NOMO-1 treated with dmso at 0.1 percent for 144 hours (cell line): ENCODE data around the gene ZNF511.

Experiments
- DNase-seq: peaks from one replicate; lab custom pipeline; 2025; ENCODE audit not compliant: unreplicated experiment; lab: John Stamatoyannopoulos, UW

ZNF511 gene

GRCh38 chr10:133334503-133335245, 26.0 kb downstream of the ZNF511 start:
- DNase-seq = no peak

- DNase-seq = no peak
Measured at GRCh38 chr10:133335246-133336117, 26.8 kb downstream of the ZNF511 start.

GRCh38 chr10:133336118-133336576, 27.4 kb downstream of the ZNF511 start:
- DNase-seq = no peak

DNA sequence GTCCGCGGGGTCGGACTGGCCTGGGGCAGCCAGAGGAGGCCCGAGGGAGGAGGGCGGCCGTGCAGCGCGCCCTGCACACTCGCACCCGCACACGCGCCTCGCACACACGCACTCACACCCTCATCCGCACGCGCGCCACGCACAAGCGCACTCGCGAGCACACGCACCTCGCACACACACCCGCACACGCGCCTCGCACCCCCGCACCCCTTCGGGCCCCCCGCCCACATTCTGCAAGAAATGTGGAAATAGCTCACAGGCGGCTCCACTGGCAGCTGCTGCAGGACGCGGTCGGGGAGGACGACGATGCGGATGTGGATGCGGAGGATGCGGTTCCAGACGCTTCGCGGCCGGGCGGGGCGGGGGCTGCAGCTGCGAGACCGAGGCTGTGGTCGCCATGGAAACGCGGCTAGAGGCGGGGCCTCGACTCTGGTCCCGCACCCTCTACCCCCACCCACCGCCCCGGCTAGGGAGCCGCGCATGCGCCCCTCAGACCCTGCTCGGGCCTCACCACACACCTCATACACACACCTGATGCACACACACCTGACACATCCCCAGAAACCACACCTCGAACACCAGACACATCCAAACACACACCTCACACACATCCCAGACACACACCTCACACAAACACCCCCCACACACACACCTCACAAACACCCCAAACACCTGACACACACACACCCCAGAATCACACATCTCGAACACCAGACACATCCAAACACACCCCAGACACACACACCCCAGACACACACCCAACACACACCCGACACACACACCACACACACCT, 28.1 kb downstream of the ZNF511 start, which contains the start of gene CALY:
Gene CALY (minus strand): TSS at position 320 of the 793 bp plus-strand sequence. CDS start 7,907 bp downstream, outside the sequence.
- no peak for DNase-seq

DNA sequence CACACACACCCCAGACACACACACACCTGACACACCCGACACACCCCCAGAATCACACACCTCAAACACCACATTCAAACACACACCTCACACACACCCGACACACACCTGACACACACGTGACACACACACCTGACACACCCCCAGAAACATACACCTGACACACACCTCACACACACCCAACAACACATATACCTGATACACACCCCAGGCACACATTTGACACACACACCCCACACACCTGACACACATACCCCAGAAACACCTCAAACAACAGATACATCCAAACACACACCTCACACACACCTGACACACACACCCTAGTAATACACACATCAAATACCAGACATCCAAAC, 28.6 kb downstream of the ZNF511 start:
- no peak for DNase-seq

- no peak for DNase-seq
Measured at GRCh38 chr10:133338080-133339071, 29.7 kb downstream of the ZNF511 start.

DNA sequence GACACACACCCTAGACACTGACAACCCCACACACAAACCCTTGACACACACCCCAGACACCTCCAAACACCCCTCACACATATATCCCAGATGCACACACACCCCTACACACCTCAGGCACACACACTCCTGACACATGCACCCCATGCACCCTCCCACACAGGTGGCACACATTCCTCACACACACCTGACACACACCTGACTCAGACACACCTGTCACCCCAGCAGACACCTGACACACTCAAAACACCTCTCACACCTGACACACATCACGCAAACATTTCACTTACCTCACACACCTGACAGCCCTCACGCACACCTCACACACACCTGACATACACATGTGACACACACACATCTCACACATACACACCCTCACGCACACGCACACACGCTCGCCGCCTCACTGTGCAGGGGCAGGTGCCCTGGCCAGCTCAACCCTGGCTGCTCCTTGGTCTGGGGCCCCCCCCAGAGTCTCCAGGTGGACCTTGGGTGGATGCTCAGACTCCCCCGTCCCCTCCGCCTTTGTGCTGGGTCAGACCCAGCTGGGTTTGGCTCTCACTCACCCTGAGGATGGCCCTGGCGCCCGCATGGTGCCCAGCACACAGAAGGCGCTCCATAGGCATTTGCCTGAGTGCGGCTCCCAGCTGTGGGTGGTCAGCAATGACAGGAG, 31.1 kb downstream of the ZNF511 start:
- DNase-seq = no peak

GRCh38 chr10:133341983-133342382, 33.3 kb downstream of the ZNF511 start:
- DNase-seq = no peak

DNA sequence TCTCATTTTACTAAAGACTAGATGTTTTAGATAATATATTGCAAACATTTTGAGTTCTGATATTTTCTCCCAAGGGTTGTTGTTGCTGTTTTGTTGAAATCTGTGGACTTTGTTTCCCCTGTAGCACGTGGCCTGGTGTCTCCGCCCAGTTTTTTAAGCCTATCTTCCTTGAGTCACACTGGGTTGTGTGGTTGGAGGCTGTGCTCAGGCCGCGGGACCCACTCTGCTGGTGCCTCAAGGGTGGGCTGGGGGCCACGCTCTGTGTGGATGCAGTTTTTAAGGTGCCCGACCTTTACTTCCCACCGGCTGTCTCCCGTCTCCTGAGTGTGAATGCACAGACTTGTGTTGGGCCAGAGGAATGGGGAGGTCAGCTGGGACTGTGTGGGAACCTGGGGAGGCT, 34.2 kb downstream of the ZNF511 start:
- no peak for DNase-seq

DNA sequence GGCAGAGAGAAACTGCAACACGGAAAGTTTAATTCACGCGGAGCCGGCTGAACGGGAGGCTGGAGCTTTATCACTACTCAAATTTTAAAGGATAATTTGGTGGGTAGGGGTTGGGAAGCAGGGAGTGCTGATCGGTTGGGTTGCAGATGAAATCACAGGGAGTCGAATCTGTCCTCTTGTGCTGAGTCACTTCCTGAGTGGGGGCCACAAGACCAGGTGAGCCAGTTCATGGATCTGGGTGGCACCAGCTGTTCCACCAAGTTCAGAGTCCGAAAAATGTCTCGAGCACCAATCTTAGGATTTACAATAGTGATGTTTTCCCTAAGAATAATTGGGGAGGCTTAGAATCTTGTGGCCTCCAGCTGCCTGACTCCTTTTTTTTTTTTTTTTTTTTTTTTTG, 34.8 kb downstream of the ZNF511 start:
- no peak for DNase-seq

- no peak for DNase-seq
Measured at GRCh38 chr10:133344236-133344635, 35.5 kb downstream of the ZNF511 start.

DNA sequence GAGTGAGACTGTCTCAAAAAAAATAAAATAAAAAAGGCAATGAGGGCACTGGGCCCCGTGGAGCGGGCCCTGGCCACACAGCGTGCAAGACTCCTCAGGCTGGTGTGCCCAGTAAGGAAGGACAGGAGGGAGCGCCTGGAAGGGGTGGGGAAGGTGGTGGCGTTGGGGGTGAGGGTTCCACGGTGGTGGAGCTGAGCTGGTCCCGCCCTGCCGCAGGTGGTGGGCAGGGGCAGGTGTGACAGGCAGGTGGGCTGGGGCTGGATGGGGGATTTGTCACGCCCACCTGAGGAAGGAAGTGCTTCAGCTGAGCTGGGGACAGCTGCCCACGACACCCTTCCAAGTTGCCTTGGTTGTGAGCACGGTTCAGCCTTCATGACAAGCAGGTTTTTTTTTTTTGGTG, 37.7 kb downstream of the ZNF511 start:
- no peak for DNase-seq

DNA sequence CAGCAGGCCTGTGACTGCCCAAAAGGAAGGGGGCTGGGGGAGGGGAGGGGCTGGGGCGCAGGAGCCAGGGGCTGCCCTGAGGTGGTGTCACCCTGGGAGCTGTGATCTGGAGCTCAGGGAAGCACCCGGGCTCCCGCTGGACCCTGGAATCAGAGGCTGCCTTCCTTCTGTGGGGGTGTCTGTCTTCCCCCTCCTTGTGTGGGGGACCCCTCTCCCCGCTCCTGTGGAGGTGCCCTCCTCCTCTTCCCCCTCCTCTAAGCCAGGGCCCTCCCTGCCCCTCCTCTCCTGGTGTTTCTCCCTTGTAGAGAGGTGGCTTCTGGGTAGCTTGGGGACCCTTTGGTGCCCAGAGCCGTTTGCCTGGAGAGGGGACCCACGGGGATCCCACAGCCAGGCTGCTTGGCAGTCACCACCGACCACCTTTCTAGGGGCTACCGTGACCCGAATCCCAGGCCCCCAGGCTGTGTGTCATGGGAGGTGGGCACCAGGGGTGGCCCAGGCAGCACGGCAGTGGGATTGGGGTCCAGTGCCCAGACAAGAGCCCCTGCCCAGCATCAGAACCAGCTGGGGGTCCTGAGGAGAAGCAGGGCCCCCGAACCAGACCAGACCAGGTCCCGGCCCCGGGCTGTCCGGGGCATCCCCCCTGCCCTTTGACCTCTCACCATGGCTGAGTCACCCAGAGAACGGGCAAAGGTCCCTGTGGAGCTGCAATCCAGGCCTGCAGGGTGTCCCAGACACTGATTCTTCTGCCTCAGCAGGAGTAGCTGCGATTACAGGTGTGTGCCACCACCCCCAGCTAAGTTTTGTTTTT, 39.2 kb downstream of the ZNF511 start:
- no peak for DNase-seq

- DNase-seq = no peak
Measured at GRCh38 chr10:133349160-133349568, 40.5 kb downstream of the ZNF511 start.

GRCh38 chr10:133349577-133350011, 40.9 kb downstream of the ZNF511 start:
- DNase-seq = no peak

DNA sequence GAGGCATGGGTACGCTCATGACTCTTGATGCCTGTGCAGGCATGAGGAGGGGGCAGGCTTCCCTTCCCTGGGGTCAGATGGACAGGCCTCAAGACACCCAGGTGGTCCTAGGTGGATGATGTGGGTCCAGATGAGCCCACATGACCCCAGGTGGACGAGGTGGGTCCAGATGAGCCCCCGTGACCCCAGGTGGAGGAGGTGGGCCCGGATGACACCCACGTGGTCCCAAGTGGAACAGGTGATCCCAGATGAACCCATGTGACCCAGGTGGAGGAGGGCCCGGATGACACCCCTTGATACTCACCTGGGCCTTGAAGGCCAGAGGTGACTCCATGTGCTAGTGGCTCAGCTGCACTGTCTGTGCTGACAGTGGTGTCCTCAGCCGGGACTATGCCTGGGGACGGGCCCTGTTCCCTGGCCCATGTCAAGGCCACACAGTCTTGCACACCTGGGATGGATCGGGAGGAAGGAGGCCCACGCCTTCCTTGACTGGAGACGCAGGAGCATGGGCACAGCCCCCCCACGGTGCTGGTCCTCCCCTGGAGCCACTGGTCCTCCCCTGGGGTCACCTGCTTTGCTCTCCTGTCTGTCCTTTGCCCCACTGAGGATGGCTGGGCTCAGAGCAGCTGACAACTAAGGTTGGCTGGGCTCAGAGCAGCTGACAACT, 41.7 kb downstream of the ZNF511 start:
- DNase-seq = no peak

DNA sequence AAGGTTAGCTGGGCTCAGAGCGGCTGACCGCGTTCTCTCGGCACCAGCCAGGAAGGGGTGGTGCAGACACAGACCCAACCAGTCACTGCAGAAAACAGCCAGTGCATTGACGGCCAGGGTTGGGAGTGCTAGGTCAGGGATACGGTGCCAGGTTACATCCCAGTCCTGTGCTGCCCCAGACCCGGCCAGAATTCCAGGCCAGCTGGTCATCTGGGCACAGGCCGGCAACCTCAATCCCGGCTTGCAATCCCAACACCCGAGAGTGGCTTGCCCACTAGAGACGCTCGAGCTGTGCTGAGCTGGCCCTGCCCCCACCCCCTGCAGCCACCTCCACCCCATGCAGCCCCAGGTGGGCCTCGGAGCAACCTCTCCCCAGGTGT, 42.2 kb downstream of the ZNF511 start:
- no peak for DNase-seq
